Natural killer cell (primary cell): ENCODE data around the gene EHD4. TPM values are rescaled to one million over a fixed set of nuclear protein-coding genes. Genes with fewer than 3 reads are reported as not detected.

Experiments used
- ATAC-seq, 3 donors: fragments of 150-1000 bp in 2 of 3; fragments of 200-7000 bp in 1 of 3; cut with Tn5 transposase; 1 replicate in 1 of 3; 2 replicates in 2 of 3; pipeline ENCODE4 v1.10.0; 2021; ENCODE audit warnings: mild to moderate bottlenecking in 2 of 3, moderate library complexity in 2 of 3
- DNase-seq, 2 donors: peaks; one replicate each; pipeline versions ENCODE4 v3.0.0 to v3.0.0-alpha.2; 2013 to 2021; ENCODE audit warnings: mixed read lengths in 1 of 2
- H3K27ac ChIP-seq: one replicate; pipeline ENCODE4 v1.5.1; 2013; ENCODE audit warnings: mild to moderate bottlenecking, low read length
- H3K27me3 ChIP-seq: one replicate; pipeline ENCODE4 v1.6.1; 2013; ENCODE audit warnings: low read length; ENCODE audit not compliant: control insufficient read depth, insufficient read depth
- H3K36me3 ChIP-seq: one replicate; pipeline ENCODE4 v1.6.1; 2013; ENCODE audit warnings: low read length; ENCODE audit not compliant: control insufficient read depth, insufficient read depth
- H3K4me1 ChIP-seq: one replicate; pipeline ENCODE4 v1.6.1; 2013; ENCODE audit warnings: low read length; ENCODE audit not compliant: control insufficient read depth, insufficient read depth
- H3K4me3 ChIP-seq: one replicate; pipeline ENCODE4 v1.5.1; 2013; ENCODE audit warnings: low read length
- H3K9me3 ChIP-seq: one replicate; pipeline ENCODE4 v1.6.1; 2013; ENCODE audit warnings: low read length; ENCODE audit not compliant: control insufficient read depth, insufficient read depth
- H3K27ac Mint-ChIP-seq, 2 donors: one replicate each; pipeline ENCODE4 v1.8.0; 2022; ENCODE audit warnings: mild to moderate bottlenecking in 2 of 2, mixed read lengths in 2 of 2, moderate library complexity in 1 of 2
- H3K27me3 Mint-ChIP-seq, 2 donors: one replicate each; pipeline ENCODE4 v1.8.0; 2022; ENCODE audit warnings: low read depth in 2 of 2, mixed read lengths in 2 of 2
- H3K36me3 Mint-ChIP-seq: one replicate; pipeline ENCODE4 v1.8.0; 2022; ENCODE audit warnings: mixed read lengths
- H3K4me1 Mint-ChIP-seq, 2 donors: one replicate each; pipeline ENCODE4 v1.8.0; 2022; ENCODE audit warnings: mixed read lengths in 2 of 2
- H3K4me3 Mint-ChIP-seq: one replicate; pipeline ENCODE4 v1.8.0; 2022; ENCODE audit warnings: mild to moderate bottlenecking, moderate library complexity, mixed read lengths
- H3K9me3 Mint-ChIP-seq, 2 donors: one replicate each; pipeline ENCODE4 v1.8.0; 2022; ENCODE audit warnings: mixed read lengths in 2 of 2
- CTCF ChIP-seq: fragments of 200-600 bp; IDR thresholded peaks from one replicate; pipeline ENCODE4 v1.8.0; 2022; ENCODE audit warnings: antibody characterized with exemption
- WGBS: methylation state at CpG from one replicate; pipeline ENCODE4 v1.1.7; 2013; ENCODE audit warnings: missing lambda C conversion rate; ENCODE audit not compliant: insufficient coverage; 5-methylcytosine and 5-hydroxymethylcytosine counted together
- intact Hi-C: fragments of 100-400 bp; cut with micrococcal nuclease; formaldehyde crosslinking; loops from one replicate; pipeline ENCODE4 v1.14.2; 2022
- total RNA-seq, 4 donors: library from RNA; stranded (reverse); fragments of 120-200 nt in 1 of 4; gene quantifications; one replicate each; pipeline versions ENCODE4 v1.2.3 to v1.2.4, GENCODE V29; 2013 to 2022

EHD4 gene
- total RNA-seq, 3 donors from 2014 or later (not counting 1 experiment from before 2014, with no cell fraction given): 28.4 to 34.6 (median 31.7) TPM

- H3K27me3 ChIP-seq: no peaks in the 10 kb centered on the region
- no peak for TF ChIP-seq CTCF
Measured at GRCh38 chr15:41881920-41882688, 90.3 kb downstream of the EHD4 start.

GRCh38 chr15:41881550-41881919 lies 90.8 kb downstream of the EHD4 start:
- H3K4me3 Mint-ChIP-seq: peak overlapping the region; percentile 72
- DNase-seq (no peak), ATAC-seq (peak in 1 of 3 donors; percentile 30)
- no peaks in the 10 kb centered on the region for H3K36me3 ChIP-seq
- H3K27ac Mint-ChIP-seq: peak overlapping the region in 1 of 2 donors; percentile 53
- H3K27me3 Mint-ChIP-seq: peaks cover 10 to 13% of the 10 kb centered on the region in 2 donors
- 48% methylated on average over 10 of the region's 10 CpGs for WGBS
- peaks cover 10 to 15% of the 10 kb centered on the region in 2 donors for H3K4me1 Mint-ChIP-seq
- peaks cover 12% of the 10 kb centered on the region for H3K4me1 ChIP-seq
- no peaks in the 10 kb centered on the region for H3K36me3 Mint-ChIP-seq
- H3K9me3 Mint-ChIP-seq: no peaks in the 10 kb centered on the region
- H3K9me3 ChIP-seq: no peaks in the 10 kb centered on the region
- no peak overlapping the region for H3K4me3 ChIP-seq
- H3K27me3 ChIP-seq: no peaks in the 10 kb centered on the region
- no peak for TF ChIP-seq CTCF
- H3K27ac ChIP-seq: no peak overlapping the region
- intact Hi-C loops: no loop called here

More at GRCh38 chr15:41881920-41882688, 90.3 kb downstream of the EHD4 start:
- Histone ChIP-seq H3K36me3 (no peaks in the 10 kb centered on the region), H3K27ac (no peak overlapping the region), H3K4me1 (peaks cover 12% of the 10 kb centered on the region), H3K9me3 (no peaks in the 10 kb centered on the region), H3K4me3 (no peak overlapping the region)
- WGBS: 24% methylated on average over 65 of the region's 81 CpGs
- DNase-seq (no peak), ATAC-seq (peak; percentile 22 to 74 (median 68))
- intact Hi-C loops: no loop called here
- peaks cover 10 to 13% of the 10 kb centered on the region in 2 donors for H3K27me3 Mint-ChIP-seq
- H3K4me3 Mint-ChIP-seq: no peak overlapping the region
- no peaks in the 10 kb centered on the region for H3K36me3 Mint-ChIP-seq
- no peaks in the 10 kb centered on the region for H3K9me3 Mint-ChIP-seq
- no peak overlapping the region for H3K27ac Mint-ChIP-seq
- peaks cover 10 to 17% of the 10 kb centered on the region in 2 donors for H3K4me1 Mint-ChIP-seq

GRCh38 chr15:41881086-41881485 lies 91.3 kb downstream of the EHD4 start:
- no peaks in the 10 kb centered on the region for H3K36me3 ChIP-seq
- no peak overlapping the region for H3K27ac ChIP-seq
- Mint-ChIP-seq H3K27me3 (peaks cover 10 to 13% of the 10 kb centered on the region in 2 donors), H3K36me3 (no peaks in the 10 kb centered on the region), H3K4me3 (peak overlapping the region; percentile 72), H3K27ac (peak overlapping the region in 1 of 2 donors; percentile 53), H3K4me1 (peaks cover 10 to 15% of the 10 kb centered on the region in 2 donors), H3K9me3 (no peaks in the 10 kb centered on the region)
- DNase-seq (no peak), ATAC-seq (no peak)
- intact Hi-C loops: no loop called here
- no peak overlapping the region for H3K4me3 ChIP-seq
- no peaks in the 10 kb centered on the region for H3K9me3 ChIP-seq
- 94% methylated on average over 8 of the region's 8 CpGs for WGBS
- TF ChIP-seq CTCF: no peak
- no peaks in the 10 kb centered on the region for H3K27me3 ChIP-seq
- H3K4me1 ChIP-seq: peaks cover 12% of the 10 kb centered on the region
